Memory B cell (primary cell): ENCODE measurements around the gene ZNRF2.

Experiments used
- ATAC-seq: fragments of 150-1000 bp; cut with Tn5 transposase; 2 replicates; pipeline ENCODE4 v1.10.0; 2021; ENCODE audit warnings: low read depth, mild to moderate bottlenecking, moderate library complexity
- DNase-seq, 2 donors: peaks; one replicate each; pipeline ENCODE4 v3.0.0; 2022; ENCODE audit warnings: low spot score in 2 of 2
- H3K27ac Mint-ChIP-seq: one replicate; pipeline ENCODE4 v1.8.0; 2022; ENCODE audit warnings: mild to moderate bottlenecking, moderate library complexity, mixed read lengths
- H3K27me3 Mint-ChIP-seq: one replicate; pipeline ENCODE4 v1.8.0; 2022; ENCODE audit warnings: mixed read lengths
- H3K36me3 Mint-ChIP-seq: one replicate; pipeline ENCODE4 v1.8.0; 2022; ENCODE audit warnings: mild to moderate bottlenecking, mixed read lengths
- H3K4me1 Mint-ChIP-seq: one replicate; pipeline ENCODE4 v1.8.0; 2022; ENCODE audit warnings: mixed read lengths
- H3K4me3 Mint-ChIP-seq: one replicate; pipeline ENCODE4 v1.8.0; 2022; ENCODE audit warnings: mild to moderate bottlenecking, moderate library complexity, mixed read lengths
- H3K9me3 Mint-ChIP-seq: one replicate; pipeline ENCODE4 v1.8.0; 2022; ENCODE audit warnings: mixed read lengths

Gene ZNRF2

GRCh38 chr7:30272126-30272525 lies 12.3 kb upstream of the ZNRF2 start:
- no peaks in the 10 kb centered on the region for H3K36me3 Mint-ChIP-seq

DNA sequence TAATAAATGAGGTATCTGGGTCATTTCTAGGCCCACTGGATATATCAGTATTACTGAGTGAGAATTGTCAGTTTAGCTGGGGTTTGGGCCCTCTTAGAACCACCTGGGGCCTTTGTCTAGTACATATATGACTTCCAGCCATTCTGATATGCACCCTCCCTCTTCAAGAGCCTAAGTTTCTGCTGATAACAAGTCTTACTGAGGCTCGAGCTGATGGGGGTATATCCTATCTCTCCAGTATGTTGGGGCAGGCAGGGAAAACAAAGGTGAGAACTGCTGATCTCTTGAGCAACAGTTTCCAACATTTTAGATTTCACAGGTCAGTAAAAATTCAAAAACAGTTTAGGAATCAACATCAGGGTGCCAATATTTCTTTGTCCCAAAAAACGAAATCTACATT lies 10.8 kb upstream of the ZNRF2 start:
- H3K27ac Mint-ChIP-seq = no peak overlapping the region
- peaks cover 10% of the 10 kb centered on the region for H3K4me1 Mint-ChIP-seq
- H3K9me3 Mint-ChIP-seq = no peaks in the 10 kb centered on the region
- H3K4me3 Mint-ChIP-seq = no peak overlapping the region
- H3K36me3 Mint-ChIP-seq = no peaks in the 10 kb centered on the region
- ATAC-seq = no peak
- DNase-seq = no peak
- no peaks in the 10 kb centered on the region for H3K27me3 Mint-ChIP-seq

More at GRCh38 chr7:30272126-30272525, 12.3 kb upstream of the ZNRF2 start:
- no peak overlapping the region for H3K27ac Mint-ChIP-seq
- H3K9me3 Mint-ChIP-seq = no peaks in the 10 kb centered on the region
- DNase-seq = no peak
- no peaks in the 10 kb centered on the region for H3K27me3 Mint-ChIP-seq
- no peak for ATAC-seq
- H3K4me1 Mint-ChIP-seq = peaks cover 9% of the 10 kb centered on the region
- H3K4me3 Mint-ChIP-seq = no peak overlapping the region

DNA sequence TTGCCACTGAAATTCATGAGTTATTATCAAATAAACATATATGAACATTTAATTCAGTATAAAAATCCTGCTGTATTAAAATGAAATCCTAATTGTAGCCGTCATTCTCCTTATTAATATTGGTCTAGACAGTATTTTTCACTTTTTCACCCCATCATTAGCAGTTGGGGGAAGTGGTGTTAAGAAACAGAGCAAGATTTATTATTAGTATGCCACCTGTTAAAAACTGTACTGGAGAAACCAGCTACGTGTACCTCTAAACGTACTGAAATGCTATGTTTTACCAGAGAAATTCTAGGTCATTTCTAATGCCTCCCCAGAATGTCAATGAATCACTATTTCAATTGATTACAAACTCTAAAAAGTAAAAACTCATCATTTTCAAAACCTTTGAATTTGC lies 9.8 kb upstream of the ZNRF2 start:
- no peak for ATAC-seq
- Mint-ChIP-seq H3K27ac (no peak overlapping the region), H3K4me1 (peaks cover 17% of the 10 kb centered on the region), H3K36me3 (no peaks in the 10 kb centered on the region), H3K9me3 (no peaks in the 10 kb centered on the region), H3K4me3 (no peak overlapping the region), H3K27me3 (no peaks in the 10 kb centered on the region)
- no peak for DNase-seq

GRCh38 chr7:30276203-30276900 lies 8.0 kb upstream of the ZNRF2 start:
- H3K27me3 Mint-ChIP-seq = no peaks in the 10 kb centered on the region
- peak; percentile 24 to 28 for DNase-seq
- H3K27ac Mint-ChIP-seq = no peak overlapping the region
- H3K4me1 Mint-ChIP-seq = peaks cover 16% of the 10 kb centered on the region
- H3K4me3 Mint-ChIP-seq = no peak overlapping the region
- peak; percentile 74 for ATAC-seq
- H3K36me3 Mint-ChIP-seq = peaks cover 3% of the 10 kb centered on the region
- no peaks in the 10 kb centered on the region for H3K9me3 Mint-ChIP-seq

GRCh38 chr7:30278376-30278775 lies 6.0 kb upstream of the ZNRF2 start:
- Mint-ChIP-seq H3K27me3 (no peaks in the 10 kb centered on the region), H3K36me3 (peaks cover 3% of the 10 kb centered on the region), H3K4me3 (no peak overlapping the region), H3K27ac (no peak overlapping the region), H3K9me3 (no peaks in the 10 kb centered on the region), H3K4me1 (peaks cover 22% of the 10 kb centered on the region)
- ATAC-seq = no peak
- no peak for DNase-seq

DNA sequence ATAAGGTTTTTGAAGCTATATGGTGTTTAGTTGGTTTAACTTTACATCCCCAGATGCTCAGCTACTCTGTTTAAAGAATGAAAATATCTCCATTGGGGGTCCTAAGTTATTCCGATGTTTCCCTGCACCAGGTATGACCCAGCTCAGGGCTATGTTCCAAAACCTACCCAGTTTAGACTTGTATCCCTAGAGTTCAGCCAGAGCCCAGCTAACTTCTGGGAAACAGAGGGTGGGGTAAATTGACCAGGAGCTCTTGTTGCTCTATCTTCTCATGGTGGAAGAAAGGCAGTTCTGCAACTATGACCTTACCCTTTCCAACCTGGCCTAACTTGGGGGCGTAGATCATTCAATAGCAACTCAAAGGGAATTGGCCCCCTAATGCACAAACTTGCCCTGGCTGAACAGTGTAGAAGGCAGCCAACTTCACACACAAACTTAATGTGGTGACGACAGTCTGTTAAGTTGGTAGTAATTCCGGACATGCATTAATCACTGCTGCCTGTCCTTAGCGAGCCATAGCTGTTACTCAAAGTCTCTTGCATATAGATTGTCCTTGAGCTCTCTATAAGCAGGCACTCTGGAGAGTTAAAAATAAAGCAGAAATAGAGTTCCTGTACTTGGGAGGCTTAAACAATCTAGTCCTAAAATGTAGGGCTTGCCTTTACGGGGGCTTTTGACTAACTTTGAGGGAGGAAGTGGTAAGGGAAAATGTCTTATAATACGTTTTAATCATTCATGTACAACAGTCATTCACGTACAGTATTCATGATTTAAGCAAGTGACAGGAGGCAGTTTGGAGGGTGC lies 5.3 kb upstream of the ZNRF2 start:
- peaks cover 3% of the 10 kb centered on the region for H3K36me3 Mint-ChIP-seq
- H3K27ac Mint-ChIP-seq = no peak overlapping the region
- no peaks in the 10 kb centered on the region for H3K27me3 Mint-ChIP-seq
- ATAC-seq = no peak
- no peak overlapping the region for H3K4me3 Mint-ChIP-seq
- no peaks in the 10 kb centered on the region for H3K9me3 Mint-ChIP-seq
- no peak for DNase-seq
- H3K4me1 Mint-ChIP-seq = peaks cover 23% of the 10 kb centered on the region

- peaks cover 3% of the 10 kb centered on the region for H3K36me3 Mint-ChIP-seq
- no peak for ATAC-seq
- peaks cover 23% of the 10 kb centered on the region for H3K4me1 Mint-ChIP-seq
- no peaks in the 10 kb centered on the region for H3K27me3 Mint-ChIP-seq
- H3K27ac Mint-ChIP-seq = no peak overlapping the region
- H3K4me3 Mint-ChIP-seq = no peak overlapping the region
- H3K9me3 Mint-ChIP-seq = no peaks in the 10 kb centered on the region
- no peak for DNase-seq
Measured at GRCh38 chr7:30279653-30279904, 4.8 kb upstream of the ZNRF2 start.

DNA sequence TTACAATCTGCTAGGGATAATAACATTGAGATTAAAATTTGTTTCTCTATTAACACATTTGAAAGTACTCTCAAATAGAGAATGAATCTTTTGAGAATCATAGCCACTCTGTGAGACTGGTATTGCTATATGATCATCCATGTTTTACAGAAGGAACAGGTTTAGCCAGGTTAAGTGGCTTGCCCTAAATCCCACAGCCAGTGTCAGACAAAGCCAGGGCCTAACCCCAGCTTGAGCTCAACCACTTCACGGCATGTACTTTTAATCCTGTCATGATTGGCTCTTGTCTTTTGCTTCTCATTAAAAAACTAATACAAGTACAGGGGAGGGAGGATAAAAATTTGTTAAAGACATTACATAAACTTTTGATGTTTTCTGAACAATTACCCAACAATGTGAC lies 3.8 kb upstream of the ZNRF2 start:
- Mint-ChIP-seq H3K27ac (no peak overlapping the region), H3K36me3 (peaks cover 3% of the 10 kb centered on the region), H3K4me1 (peaks cover 23% of the 10 kb centered on the region), H3K27me3 (no peaks in the 10 kb centered on the region), H3K9me3 (no peaks in the 10 kb centered on the region), H3K4me3 (no peak overlapping the region)
- DNase-seq (no peak), ATAC-seq (no peak)

DNA sequence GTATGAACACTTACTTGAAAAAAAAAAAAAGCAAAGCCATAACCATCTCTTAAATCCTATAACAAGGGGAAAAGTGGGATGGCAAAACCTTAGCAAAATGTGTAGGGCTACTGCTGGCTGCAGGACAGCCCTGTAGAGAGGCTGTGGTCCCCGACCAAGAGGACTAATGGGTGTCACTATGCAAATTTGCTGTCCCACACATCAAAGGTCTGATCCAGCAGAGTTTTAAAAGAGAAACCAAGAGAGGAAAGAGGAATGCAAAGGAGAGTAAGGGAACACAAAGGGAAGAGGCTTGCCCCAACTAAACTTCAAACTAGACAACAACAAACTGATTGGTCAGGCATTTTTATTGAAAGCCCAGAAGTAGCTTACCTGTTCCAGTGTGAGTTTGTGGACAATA lies 3.1 kb upstream of the ZNRF2 start:
- Mint-ChIP-seq H3K4me3 (no peak overlapping the region), H3K27ac (peak overlapping the region; percentile 25), H3K36me3 (peaks cover 6% of the 10 kb centered on the region), H3K27me3 (no peaks in the 10 kb centered on the region), H3K9me3 (no peaks in the 10 kb centered on the region), H3K4me1 (peaks cover 23% of the 10 kb centered on the region)
- ATAC-seq (no peak), DNase-seq (no peak)

DNA sequence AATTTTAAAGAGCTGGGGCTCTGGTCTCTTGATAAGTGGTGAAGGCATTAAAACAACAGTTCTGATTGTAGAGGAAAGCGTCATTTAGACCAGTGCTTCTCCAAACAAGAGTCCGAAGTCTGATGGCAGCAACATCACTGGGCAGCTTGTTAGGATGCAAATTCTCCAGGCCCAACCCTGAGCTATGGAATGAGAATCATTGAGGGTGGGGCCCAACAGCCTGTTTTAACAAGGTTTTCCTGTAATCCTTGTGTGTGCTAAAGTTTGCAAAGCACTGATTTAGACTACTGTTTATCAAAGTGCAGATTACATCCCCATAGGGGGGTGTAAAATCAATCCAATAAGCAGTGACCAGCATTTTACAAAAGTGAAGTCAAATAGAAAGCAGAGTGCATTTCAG lies 2.6 kb upstream of the ZNRF2 start:
- H3K4me3 Mint-ChIP-seq = no peak overlapping the region
- ATAC-seq = no peak
- H3K4me1 Mint-ChIP-seq = peaks cover 26% of the 10 kb centered on the region

DNA sequence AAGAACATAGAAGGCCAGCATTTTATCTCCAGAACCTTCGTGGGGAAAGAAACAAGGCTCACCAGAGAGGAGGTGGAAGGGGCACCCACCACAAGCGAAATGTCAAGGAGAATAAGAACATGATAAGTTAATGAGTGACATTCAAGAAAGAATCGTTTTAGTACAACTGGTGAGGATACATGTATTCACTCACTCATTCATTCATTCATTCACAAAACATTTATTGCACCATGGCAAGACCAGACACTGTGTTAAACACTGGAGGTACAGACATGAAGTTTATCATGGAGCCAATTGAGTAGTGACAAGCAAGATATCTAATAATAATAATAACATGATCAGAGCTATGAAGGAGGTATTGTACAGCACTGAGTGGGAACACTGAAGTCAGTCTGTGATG lies 1.7 kb upstream of the ZNRF2 start:
- no peaks in the 10 kb centered on the region for H3K9me3 Mint-ChIP-seq
- DNase-seq (no peak), ATAC-seq (no peak)
- H3K27ac Mint-ChIP-seq = no peak overlapping the region
- peaks cover 28% of the 10 kb centered on the region for H3K4me1 Mint-ChIP-seq
- H3K36me3 Mint-ChIP-seq = peaks cover 9% of the 10 kb centered on the region
- no peaks in the 10 kb centered on the region for H3K27me3 Mint-ChIP-seq
- peak overlapping the region; percentile 33 for H3K4me3 Mint-ChIP-seq

More for the DNA sequence above, 2.6 kb upstream of the ZNRF2 start:
- Mint-ChIP-seq H3K36me3 (peaks cover 9% of the 10 kb centered on the region), H3K27ac (no peak overlapping the region), H3K27me3 (no peaks in the 10 kb centered on the region), H3K9me3 (no peaks in the 10 kb centered on the region)
- no peak for DNase-seq

GRCh38 chr7:30285067-30285535 lies 704 bp downstream of the ZNRF2 start:
- ATAC-seq (peak; percentile 7), DNase-seq (no peak)
- no peaks in the 10 kb centered on the region for H3K27me3 Mint-ChIP-seq
- H3K4me1 Mint-ChIP-seq = peaks cover 22% of the 10 kb centered on the region
- peak overlapping the region; percentile 90 for H3K4me3 Mint-ChIP-seq
- peaks cover 9% of the 10 kb centered on the region for H3K36me3 Mint-ChIP-seq
- no peaks in the 10 kb centered on the region for H3K9me3 Mint-ChIP-seq
- H3K27ac Mint-ChIP-seq = peak overlapping the region; percentile 89

DNA sequence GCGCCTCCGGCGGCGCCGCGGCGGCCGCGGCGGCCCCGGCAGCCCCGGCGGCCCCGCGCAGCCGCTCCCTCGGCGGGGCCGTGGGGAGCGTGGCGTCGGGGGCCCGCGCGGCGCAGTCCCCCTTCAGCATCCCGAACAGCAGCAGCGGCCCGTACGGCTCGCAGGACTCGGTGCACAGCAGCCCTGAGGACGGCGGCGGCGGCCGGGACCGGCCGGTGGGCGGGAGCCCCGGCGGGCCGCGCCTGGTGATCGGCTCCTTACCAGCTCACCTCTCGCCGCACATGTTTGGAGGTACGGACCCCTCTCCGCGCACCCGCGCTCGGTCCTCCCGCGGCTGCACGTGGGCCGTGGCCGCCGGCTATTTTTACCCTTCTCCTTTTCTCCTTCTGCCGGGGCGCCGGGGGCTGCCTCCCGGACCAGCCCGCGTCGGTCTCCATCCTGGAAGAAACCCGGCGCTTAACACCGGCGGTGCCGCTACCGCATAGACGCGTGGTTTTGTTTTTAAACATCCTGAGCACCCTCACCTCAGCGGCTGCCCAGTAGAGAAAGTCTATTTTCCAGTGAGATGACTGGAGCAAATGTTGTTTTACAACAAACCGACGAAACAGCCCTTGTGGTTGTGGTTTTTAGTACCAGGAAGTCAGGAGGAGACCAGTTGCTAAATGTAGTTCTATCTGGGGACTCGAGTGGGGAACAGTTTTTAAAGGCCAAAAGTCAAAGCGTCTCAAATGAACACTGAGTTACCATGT lies 1.3 kb downstream of the ZNRF2 start:
- Mint-ChIP-seq H3K27ac (peak overlapping the region; percentile 93), H3K4me1 (peaks cover 26% of the 10 kb centered on the region), H3K4me3 (peak overlapping the region; percentile 99), H3K9me3 (no peaks in the 10 kb centered on the region), H3K27me3 (no peaks in the 10 kb centered on the region), H3K36me3 (peaks cover 9% of the 10 kb centered on the region)
- DNase-seq (peak; percentile 27 to 66), ATAC-seq (peak; percentile 0)

DNA sequence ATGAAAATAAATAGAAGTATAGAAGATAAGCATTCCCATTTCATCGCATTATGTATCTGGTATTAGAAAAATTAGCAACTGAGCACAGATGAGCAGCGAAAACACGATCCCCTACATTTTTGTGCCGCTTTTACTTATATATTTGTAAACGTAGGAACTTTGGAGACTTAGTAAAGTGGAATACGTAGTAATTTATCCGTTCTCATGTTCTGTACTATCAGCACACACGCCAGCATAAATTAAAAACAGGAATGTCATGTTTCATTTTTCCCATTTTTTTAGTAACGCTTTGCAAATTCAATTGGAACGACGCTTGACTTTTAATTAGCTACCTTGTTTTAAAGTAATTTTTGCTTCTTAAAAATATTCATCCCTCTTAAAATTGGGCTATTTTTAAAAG lies 2.4 kb downstream of the ZNRF2 start:
- Mint-ChIP-seq H3K27ac (peak overlapping the region; percentile 93), H3K4me1 (peaks cover 28% of the 10 kb centered on the region), H3K4me3 (peak overlapping the region; percentile 99), H3K36me3 (peaks cover 10% of the 10 kb centered on the region), H3K9me3 (peaks cover 2% of the 10 kb centered on the region), H3K27me3 (no peaks in the 10 kb centered on the region)
- no peak for DNase-seq
- ATAC-seq = no peak
